Uterus (tissue), 4 donors: Measurements from ENCODE around the gene ADAMTS1. TPM values are rescaled to one million over a fixed set of nuclear protein-coding genes. Genes with fewer than 3 reads are reported as not detected.

Experiments used
- DNase-seq, 2 donors: peaks; one replicate each; pipeline ENCODE4 v3.0.0-alpha.2; 2019 to 2020
- H3K27ac ChIP-seq, 2 donors: fragments of 200-600 bp; sonication (generic); 1 replicate in 1 of 2; 2 replicates in 1 of 2; pipeline ENCODE4 v1.5.1; 2016 to 2018
- H3K27me3 ChIP-seq, 2 donors: fragments of 200-600 bp; sonication (generic); one replicate each; pipeline ENCODE4 v1.5.1; 2018 to 2019; ENCODE audit warnings: control low read depth in 1 of 2
- H3K36me3 ChIP-seq, 2 donors: fragments of 200-600 bp; sonication (generic); one replicate each; pipeline ENCODE4 v1.5.1; 2019; ENCODE audit warnings: control low read depth in 1 of 2
- H3K4me1 ChIP-seq, 2 donors: fragments of 200-600 bp; sonication (generic); one replicate each; pipeline ENCODE4 v1.5.1; 2018 to 2019; ENCODE audit warnings: control low read depth in 1 of 2
- H3K4me3 ChIP-seq, 2 donors: fragments of 200-600 bp; sonication (generic); 1 replicate in 1 of 2; 2 replicates in 1 of 2; pipeline ENCODE4 v1.5.1; 2018 to 2019; ENCODE audit warnings: mild to moderate bottlenecking in 1 of 2
- H3K9me3 ChIP-seq, 2 donors: fragments of 200-600 bp; sonication (generic); one replicate each; pipeline ENCODE4 v1.5.1; 2019; ENCODE audit warnings: control low read depth in 1 of 2
- POLR2A ChIP-seq, 2 donors: fragments of 450-650 bp; IDR thresholded peaks; one replicate each; pipeline ENCODE4 v1.6.1; 2016; ENCODE audit warnings: antibody characterized with exemption in 2 of 2, mild to moderate bottlenecking in 1 of 2, moderate library complexity in 1 of 2
- intact Hi-C: fragments of 100-400 bp; cut with DNase I; formaldehyde crosslinking; loops from one replicate; pipeline ENCODE4 v1.15.1; 2023; ENCODE audit warnings: low total_unique reads
- total RNA-seq, 4 donors: library from RNA; depleted of rRNA in 3 of 4; stranded (reverse); fragments of >200 nt in 3 of 4; gene quantifications; one replicate each; pipeline versions ENCODE4 v1.1.0 to v1.2.4, GENCODE V29; 2014 to 2023
- TF ChIP-seq, protein P1 (sequence below), 4 experiments: fragments of 200-600 bp in 2 of 4; fragments of 450-650 bp in 2 of 4; sonication (generic) in 2 of 4; IDR thresholded peaks; one replicate each; pipeline ENCODE4 v1.5.1; 2016 to 2019; ENCODE audit warnings: antibody characterized with exemption in 4 of 4, mild to moderate bottlenecking in 2 of 4, moderate library complexity in 1 of 4
- donor health status: DM: yes; HTN: yes; CAD: no.

Gene ADAMTS1
- total RNA-seq, 4 donors from 2014 or later = 96.8 to 210 (median 164) TPM

DNA sequence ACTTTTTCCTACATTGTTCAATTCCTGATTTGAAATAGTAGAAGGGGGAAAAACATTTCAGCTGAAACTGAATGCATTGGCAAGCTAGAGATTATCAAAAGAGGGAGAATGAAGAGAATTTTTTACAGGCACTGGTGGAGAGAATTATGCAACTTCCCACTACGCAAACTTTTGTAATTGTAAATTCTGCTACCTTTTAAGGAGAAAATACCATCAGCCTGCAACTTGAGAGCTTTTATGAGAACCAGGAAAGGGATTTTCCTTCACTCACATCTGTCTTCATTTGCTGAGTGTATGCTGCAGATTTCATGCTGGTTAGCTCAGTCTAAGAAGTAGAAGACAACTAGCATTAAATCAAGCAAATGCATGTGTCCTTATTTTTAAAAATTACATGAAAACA, 43.7 kb downstream of the ADAMTS1 start:
- intact Hi-C loops = no loop called here
- H3K27me3 ChIP-seq = no peaks in the 10 kb centered on the region
- peak overlapping the region; percentile 89 to 94 for H3K27ac ChIP-seq
- H3K36me3 ChIP-seq = no peaks in the 10 kb centered on the region
- H3K4me1 ChIP-seq = peaks cover 7 to 17% of the 10 kb centered on the region in 2 donors
- no peaks in the 10 kb centered on the region for H3K9me3 ChIP-seq
- TF ChIP-seq, protein P1, sequence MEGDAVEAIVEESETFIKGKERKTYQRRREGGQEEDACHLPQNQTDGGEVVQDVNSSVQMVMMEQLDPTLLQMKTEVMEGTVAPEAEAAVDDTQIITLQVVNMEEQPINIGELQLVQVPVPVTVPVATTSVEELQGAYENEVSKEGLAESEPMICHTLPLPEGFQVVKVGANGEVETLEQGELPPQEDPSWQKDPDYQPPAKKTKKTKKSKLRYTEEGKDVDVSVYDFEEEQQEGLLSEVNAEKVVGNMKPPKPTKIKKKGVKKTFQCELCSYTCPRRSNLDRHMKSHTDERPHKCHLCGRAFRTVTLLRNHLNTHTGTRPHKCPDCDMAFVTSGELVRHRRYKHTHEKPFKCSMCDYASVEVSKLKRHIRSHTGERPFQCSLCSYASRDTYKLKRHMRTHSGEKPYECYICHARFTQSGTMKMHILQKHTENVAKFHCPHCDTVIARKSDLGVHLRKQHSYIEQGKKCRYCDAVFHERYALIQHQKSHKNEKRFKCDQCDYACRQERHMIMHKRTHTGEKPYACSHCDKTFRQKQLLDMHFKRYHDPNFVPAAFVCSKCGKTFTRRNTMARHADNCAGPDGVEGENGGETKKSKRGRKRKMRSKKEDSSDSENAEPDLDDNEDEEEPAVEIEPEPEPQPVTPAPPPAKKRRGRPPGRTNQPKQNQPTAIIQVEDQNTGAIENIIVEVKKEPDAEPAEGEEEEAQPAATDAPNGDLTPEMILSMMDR (IDR thresholded peaks at IDR 0.05) = peak in 1 of 4 experiments; percentile 3
- peak; percentile 30 to 42 for TF ChIP-seq POLR2A (IDR thresholded peaks at IDR 0.05)
- DNase-seq = peak in 1 of 2 donors; percentile 29
- H3K4me3 ChIP-seq = peak overlapping the region in 1 of 2 donors; percentile 16

DNA sequence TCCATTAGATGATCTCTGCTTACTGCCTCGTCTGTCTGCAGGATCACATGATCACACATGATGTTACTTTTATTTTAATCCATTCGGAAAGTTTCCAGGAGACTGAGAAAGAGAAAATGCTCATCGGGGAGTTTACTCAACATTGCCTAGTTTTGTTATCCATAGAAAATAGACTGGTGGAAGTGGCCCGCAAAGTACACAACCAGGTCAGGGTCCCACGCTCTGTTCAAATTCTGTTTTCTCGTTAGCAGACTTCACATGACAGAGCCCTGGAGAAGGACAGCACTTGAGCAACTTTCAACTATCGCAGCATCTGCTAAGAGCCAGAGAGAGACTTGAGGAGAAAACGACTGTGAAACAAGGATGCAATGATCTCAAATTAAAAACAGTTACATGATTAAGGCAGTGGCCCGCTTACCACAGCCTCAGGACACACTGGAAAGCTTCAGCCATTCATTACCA, 44.2 kb downstream of the ADAMTS1 start:
- Histone ChIP-seq H3K4me3 (peak overlapping the region in 1 of 2 donors; percentile 16), H3K4me1 (peaks cover 7 to 17% of the 10 kb centered on the region in 2 donors), H3K9me3 (no peaks in the 10 kb centered on the region), H3K27ac (peak overlapping the region; percentile 89 to 94), H3K36me3 (no peaks in the 10 kb centered on the region), H3K27me3 (no peaks in the 10 kb centered on the region)
- intact Hi-C loops = no loop called here
- DNase-seq = peak; percentile 56 to 65
- no peak for TF ChIP-seq POLR2A (IDR thresholded peaks at IDR 0.05)
- TF ChIP-seq, protein P1 (IDR thresholded peaks at IDR 0.05) = no peak

DNA sequence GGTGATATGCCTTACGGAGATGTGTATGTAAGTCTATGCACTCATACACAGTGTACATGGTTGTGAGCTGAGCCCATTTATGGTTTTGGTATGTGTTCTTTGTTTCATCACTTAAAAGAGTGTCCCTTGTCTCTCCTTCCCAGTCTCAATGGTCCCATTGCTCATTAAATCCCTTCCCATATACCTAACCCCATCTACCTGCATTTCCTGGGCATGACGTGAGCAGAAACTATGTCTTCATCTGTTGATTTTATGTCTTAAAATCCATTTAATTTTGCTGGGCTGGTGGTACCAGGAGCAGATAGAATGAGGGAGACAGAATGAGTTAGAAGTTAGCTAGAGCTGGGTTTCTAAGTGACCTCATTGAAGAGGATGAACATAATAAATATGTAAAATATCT, 44.8 kb downstream of the ADAMTS1 start:
- no peak for DNase-seq
- H3K27ac ChIP-seq = peak overlapping the region; percentile 89 to 94
- H3K27me3 ChIP-seq = no peaks in the 10 kb centered on the region
- peaks cover 7 to 17% of the 10 kb centered on the region in 2 donors for H3K4me1 ChIP-seq
- no peaks in the 10 kb centered on the region for H3K9me3 ChIP-seq
- intact Hi-C loops = no loop called here
- no peak overlapping the region for H3K4me3 ChIP-seq
- TF ChIP-seq, protein P1 (IDR thresholded peaks at IDR 0.05) = no peak
- no peak for TF ChIP-seq POLR2A (IDR thresholded peaks at IDR 0.05)
- no peaks in the 10 kb centered on the region for H3K36me3 ChIP-seq

DNA sequence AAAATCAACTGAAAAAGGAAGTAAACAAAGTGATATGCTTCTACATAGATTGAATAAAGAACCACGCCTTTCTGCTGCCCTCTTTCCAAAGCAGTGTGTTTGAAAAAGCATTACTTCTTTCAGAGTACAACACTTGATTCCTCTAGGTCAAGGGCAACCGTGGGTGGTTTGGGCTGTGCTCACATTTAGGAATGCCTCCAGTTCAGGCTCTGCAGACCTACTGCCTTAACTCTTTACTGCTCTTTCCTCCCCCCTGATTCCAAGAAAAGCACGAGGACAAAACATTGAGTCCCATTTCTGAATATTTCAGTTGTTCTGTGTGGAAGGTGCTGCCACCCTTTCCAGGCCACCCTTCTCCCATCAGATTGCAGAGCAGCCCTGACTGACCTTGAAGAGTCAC, 45.2 kb downstream of the ADAMTS1 start:
- peak; percentile 40 to 43 for DNase-seq
- H3K4me1 ChIP-seq = peaks cover 7 to 15% of the 10 kb centered on the region in 2 donors
- no peak for TF ChIP-seq POLR2A (IDR thresholded peaks at IDR 0.05)
- TF ChIP-seq, protein P1 (IDR thresholded peaks at IDR 0.05) = no peak
- intact Hi-C loops = no loop called here
- H3K9me3 ChIP-seq = no peaks in the 10 kb centered on the region
- H3K27ac ChIP-seq = peak overlapping the region; percentile 89 to 94
- H3K4me3 ChIP-seq = no peak overlapping the region
- no peaks in the 10 kb centered on the region for H3K36me3 ChIP-seq
- no peaks in the 10 kb centered on the region for H3K27me3 ChIP-seq

DNA sequence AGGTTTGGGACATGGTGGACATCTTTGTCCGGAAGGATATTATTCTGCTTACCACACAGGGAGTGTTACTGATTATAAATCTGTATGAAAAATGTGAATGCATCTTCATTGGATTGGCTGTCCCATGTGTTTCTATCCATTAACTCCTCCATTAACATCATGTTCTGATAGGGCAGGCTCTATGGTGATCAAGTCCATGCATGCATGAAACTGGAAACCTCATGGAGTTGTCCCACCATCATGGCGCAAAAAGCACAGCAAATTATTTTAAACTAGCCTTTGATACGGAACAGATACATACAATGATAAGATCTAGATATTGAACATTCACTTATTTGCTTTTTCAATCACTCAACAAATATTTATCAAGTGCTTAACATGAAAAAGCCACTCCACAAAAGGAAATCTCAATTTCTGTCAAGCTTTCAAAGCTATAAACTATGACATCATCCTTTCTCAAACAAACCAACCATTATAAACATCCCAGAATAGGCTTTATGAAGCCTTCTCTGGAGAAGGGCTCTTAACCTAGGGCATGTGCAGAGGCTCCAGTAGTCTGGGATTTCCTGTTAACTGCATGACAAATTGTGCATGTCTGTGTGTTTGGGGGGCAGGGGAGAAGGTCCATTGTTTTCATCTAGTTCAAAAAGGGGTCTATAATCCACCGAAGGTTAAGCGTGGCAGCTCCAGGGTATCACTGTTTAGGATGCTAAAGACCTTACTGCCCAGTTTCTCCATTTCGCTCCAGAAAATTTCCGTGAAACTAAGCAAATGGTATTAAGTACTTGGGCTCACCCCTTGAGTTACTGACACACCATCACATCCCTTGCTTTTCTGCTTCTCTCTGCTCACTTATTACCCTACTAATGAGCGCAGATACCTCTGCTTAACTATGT, 46.1 kb downstream of the ADAMTS1 start:
- intact Hi-C loops = no loop called here
- peak overlapping the region; percentile 89 to 94 for H3K27ac ChIP-seq
- TF ChIP-seq, protein P1 (IDR thresholded peaks at IDR 0.05) = no peak
- no peak for TF ChIP-seq POLR2A (IDR thresholded peaks at IDR 0.05)
- H3K4me1 ChIP-seq = peaks cover 7 to 11% of the 10 kb centered on the region in 2 donors
- H3K4me3 ChIP-seq = no peak overlapping the region
- no peaks in the 10 kb centered on the region for H3K36me3 ChIP-seq
- DNase-seq = no peak
- no peaks in the 10 kb centered on the region for H3K27me3 ChIP-seq
- no peaks in the 10 kb centered on the region for H3K9me3 ChIP-seq
